NCI-H526 treated with DMSO at 0.1 percent for 48 hours (cell line): ENCODE data around the gene POU2AF2.
A peak's percentile ranks its signal among the peaks of the same experiment; 100 is the strongest.
"Not testable (repeated sequence)": the region's sequence is repeated elsewhere in the genome, so short reads cannot be mapped to it uniquely, and the experiment has no call there.

Experiments
- DNase-seq: peaks from one replicate; lab custom pipeline; 2025; lab: John Stamatoyannopoulos, UW

POU2AF2 gene

GRCh38 chr11:111303461-111303860, 57.9 kb downstream of the POU2AF2 start:
- DNase-seq = peak; percentile 100

GRCh38 chr11:111305162-111305802, 59.8 kb downstream of the POU2AF2 start:
- DNase-seq = no peak

DNA sequence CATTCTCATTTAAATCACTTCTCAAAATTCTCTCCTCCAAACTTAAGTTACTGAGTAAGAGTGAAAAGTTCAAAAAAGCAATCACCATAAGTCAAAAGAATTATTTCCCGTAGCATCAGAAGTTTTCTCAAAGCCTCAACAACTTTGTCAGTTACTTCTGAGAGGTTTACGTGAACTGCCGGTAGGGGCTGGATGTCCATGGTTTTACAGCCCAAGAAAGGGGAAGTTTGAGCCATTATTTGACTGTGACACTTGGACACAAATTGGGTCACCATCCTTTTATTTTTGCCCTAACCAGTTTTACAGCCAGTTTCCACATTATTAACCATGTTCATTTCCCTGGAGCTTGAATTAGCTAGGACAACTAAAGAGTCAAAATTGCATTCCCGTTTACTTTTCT, 60.4 kb downstream of the POU2AF2 start:
- no peak for DNase-seq

GRCh38 chr11:111306321-111306720, 60.8 kb downstream of the POU2AF2 start:
- DNase-seq = no peak

GRCh38 chr11:111307472-111308108, 62.1 kb downstream of the POU2AF2 start:
- DNase-seq = peak; percentile 88

- DNase-seq = peak; percentile 98
These were observed 62.6 kb downstream of the POU2AF2 start for GRCh38 chr11:111308140-111308539.

DNA sequence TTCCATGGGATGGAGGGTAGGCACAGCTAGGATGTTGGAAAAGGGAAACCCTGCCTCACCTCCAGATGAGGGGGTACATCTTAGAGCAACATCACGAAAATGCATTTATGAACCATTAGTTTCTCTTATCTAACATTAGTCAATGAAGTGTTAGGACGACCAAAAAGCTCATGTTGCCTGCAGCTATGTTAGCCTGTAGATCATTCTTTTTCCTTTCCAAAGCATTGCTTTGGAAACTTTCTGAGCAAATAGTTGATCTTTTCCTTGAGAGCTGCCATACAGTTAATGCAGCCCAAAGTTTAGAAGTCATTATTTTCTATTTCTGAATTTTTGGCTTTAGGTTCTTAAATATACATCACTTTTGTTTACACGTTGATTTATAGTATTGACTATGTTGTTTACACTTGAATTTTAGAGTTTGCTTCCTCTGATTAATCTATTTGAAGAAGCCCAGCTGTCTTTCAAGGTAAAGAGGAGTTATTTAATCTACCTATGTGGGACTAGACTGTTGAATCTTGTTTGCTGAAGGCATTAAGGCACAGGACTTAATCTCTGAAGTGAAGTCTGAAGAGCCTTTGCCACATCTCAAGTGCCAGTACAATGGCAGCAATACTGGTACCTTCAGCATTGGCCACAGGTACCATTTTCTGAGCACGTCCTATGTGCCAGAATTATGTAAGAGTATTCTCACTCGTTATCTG, 63.8 kb downstream of the POU2AF2 start:
- no peak for DNase-seq

DNA sequence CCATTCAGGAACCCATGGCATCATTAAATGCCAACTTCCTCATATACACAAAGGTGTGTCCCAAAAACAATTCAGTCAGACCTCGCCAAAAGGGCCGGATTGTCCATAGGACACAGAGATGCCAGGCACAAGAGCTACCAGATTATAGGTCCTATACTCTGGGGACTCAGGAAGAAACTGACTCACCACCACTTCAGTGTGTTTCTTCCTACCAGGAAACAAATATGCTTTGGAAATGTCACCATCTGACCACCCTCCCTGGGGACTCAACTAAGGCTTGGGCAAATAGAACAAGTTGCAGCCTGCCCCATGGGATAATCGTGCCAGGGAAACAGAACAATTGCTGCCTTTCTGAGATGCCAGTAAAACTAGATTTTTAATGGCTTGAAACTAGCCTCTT, 64.6 kb downstream of the POU2AF2 start:
- DNase-seq = peak; percentile 99

GRCh38 chr11:111310723-111311122, 65.2 kb downstream of the POU2AF2 start:
- DNase-seq = peak; percentile 92

GRCh38 chr11:111312076-111312475, 66.6 kb downstream of the POU2AF2 start:
- DNase-seq = no peak

DNA sequence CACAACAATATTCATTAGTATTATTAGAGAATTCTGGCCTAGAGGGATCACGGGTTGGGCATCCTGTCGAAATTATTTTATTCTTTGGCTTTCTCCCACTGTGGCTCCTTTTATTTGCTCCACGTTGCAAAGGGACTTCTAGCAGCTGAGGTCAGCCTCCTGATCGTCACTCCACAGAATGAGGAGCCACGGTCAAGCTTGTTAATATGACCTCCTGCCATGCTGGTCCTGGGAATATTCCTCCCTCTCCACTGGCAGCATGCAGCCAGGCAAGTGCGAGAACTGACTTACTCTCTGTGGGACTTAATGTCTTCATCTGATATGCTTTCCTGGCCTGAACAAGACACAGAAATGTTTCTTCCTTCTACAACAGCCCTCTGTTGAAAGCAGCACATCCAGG, 73.8 kb downstream of the POU2AF2 start:
- DNase-seq = no peak

DNA sequence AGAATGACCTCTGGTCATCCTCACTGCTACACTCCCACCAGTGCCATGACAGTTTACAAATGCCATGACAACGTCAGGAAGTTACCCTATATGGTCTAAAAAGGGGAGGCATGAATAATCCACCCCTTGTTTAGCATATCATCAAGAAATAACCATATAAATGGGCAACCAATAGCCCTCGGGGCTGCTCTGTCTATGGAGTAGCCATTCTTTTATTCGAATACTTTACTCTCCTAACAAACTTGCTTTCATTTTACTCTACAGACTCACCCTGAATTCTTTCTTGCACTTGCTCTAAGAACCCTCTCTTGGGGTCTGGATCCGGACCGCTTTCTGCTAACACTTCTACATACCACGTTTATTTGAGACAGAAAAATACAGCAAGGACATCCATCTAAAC, 74.7 kb downstream of the POU2AF2 start:
- DNase-seq = not testable (repeated sequence)

- DNase-seq = no peak
These were observed 75.4 kb downstream of the POU2AF2 start for GRCh38 chr11:111320728-111321568.

DNA sequence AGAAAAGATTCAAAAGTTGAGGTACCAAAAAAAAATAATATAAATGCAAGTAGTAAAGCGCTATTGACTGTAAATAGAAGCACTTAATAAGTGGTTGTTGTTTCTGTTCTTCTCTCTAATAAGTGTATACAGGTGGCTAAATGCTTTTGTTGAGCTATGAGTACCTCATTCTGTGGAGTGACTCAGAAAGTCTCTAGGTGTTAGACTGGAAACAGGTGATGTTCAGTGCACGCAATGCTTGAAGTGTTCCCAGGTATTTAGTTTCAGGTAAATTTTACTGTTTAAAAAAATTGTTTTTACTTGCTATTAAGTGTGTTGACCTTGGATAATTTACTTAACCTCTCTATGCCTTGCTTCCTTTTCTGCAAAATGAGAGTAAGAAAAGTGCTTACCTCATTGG, 77.0 kb downstream of the POU2AF2 start:
- no peak for DNase-seq

- DNase-seq = no peak
These were observed 78.8 kb downstream of the POU2AF2 start for GRCh38 chr11:111324277-111324720.

- DNase-seq = no peak
These were observed 79.7 kb downstream of the POU2AF2 start for GRCh38 chr11:111325259-111325658.

DNA sequence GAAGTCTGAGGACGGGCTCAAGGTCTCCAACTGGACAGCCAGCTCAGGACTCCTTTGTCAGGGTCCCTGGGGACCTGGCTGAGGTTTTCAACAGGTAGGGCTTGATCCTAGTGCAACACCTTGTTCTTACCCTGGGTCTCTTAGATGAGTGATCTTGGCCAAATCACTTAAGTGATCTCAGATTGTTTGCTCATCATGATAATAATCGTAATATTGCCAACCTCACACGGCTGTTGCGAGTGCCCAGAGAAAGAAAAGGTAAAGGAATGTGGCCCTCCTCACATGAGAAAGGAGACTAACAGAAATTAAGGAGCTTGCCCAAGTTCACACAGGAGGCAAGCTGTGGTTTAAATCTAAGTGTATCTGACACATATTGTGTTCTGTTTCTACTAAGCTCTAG, 81.3 kb downstream of the POU2AF2 start:
- peak; percentile 96 for DNase-seq

GRCh38 chr11:111327908-111328624, 82.5 kb downstream of the POU2AF2 start:
- peak; percentile 98 for DNase-seq

DNA sequence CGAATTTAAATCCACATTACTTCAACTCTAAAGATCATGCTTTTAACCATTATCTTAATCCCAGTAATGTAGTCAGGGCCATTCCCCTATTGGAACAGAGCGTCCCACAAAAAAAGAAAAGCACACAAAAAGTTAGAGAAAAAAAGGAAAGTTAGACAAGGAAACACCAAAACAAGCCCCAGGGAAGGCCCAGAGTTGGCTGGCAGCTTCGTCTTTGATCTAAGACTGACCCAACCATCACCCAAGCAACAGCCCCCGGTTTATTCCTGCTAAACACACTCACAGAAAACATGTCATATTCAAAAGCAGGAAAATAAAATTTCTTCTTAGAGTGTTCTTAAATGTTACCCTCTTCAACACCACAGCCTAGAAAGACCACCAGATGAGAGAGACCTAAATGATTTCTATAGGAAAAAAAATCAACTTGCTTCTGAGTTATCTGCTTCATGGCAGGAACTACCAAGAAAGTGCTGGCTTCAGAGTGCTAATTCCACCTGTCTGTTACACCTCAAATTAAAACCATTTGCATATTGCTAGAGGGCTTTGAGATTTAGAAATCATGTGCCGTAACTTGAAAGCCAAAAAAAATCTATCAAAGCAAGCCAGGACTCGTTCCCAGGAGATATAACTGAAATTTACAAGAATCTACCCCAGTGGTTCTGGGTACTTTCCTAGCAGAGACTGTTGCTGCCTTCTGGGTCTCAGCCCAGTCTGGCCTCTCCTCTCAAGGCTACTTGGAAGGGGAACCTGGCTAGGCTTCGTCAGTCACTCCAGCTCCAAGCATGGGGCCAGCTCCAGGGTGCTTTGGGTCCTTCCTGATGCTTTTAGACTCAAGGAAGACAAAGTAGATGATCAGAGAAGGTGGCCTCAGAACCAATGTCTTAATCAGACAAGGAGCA, 84.0 kb downstream of the POU2AF2 start:
- peak; percentile 81 for DNase-seq

- DNase-seq = no peak
These were observed 84.8 kb downstream of the POU2AF2 start for GRCh38 chr11:111330234-111330893.
